ENCODE results near the gene DGCR6L. TPM values are rescaled to one million over a fixed set of nuclear protein-coding genes. Genes with fewer than 3 reads are reported as not detected.
"Not testable (repeated sequence)": the region's sequence is repeated elsewhere in the genome, so short reads cannot be mapped to it uniquely, and the experiment has no call there.

Gene DGCR6L
- total RNA-seq, 1 experiment from 2014 or later, result 37.4 TPM

GRCh38 chr22:20319041-20319744, 667 bp downstream of the DGCR6L start:
- Mint-ChIP-seq H3K4me1 (ENCODE audit: low read depth, unreplicated experiment) (no peaks in the 10 kb centered on the region), H3K27ac (ENCODE audit: unreplicated experiment) (no peak overlapping the region), H3K27me3 (ENCODE audit: insufficient read depth, unreplicated experiment) (no peaks in the 10 kb centered on the region), H3K36me3 (ENCODE audit: insufficient read depth, unreplicated experiment) (no peaks in the 10 kb centered on the region), H3K9me3 (ENCODE audit: unreplicated experiment) (no peaks in the 10 kb centered on the region), H3K4me3 (ENCODE audit: unreplicated experiment) (peak overlapping the region; percentile 89)
- intact Hi-C loops (cut with micrococcal nuclease; ENCODE audit: unreplicated experiment), result no loop called here
- ChIA-PET CTCF (interaction anchor here (0.8 to 1.5 kb wide), 5 partner anchors 20 to 683 kb away, joined by 3 to 5 read pairs (median 3); partner anchors contain the start of gene THAP7), POLR2A (interaction anchor here (1.0 kb wide), 1 partner anchor 9 kb away, joined by 4 read pairs; no protein-coding TSS in a partner anchor)
- H3K9me3 ChIP-seq, result no peaks in the 10 kb centered on the region
- TF ChIP-seq CTCF (IDR thresholded peaks at IDR 0.05; ENCODE audit: insufficient read depth in 1 of 2, low read depth in 1 of 2, low read length in 1 of 2, severe bottlenecking in 1 of 2, unreplicated experiment in 1 of 2), result no peak
- no peaks in the 10 kb centered on the region for H3K36me3 ChIP-seq (ENCODE audit: control insufficient read depth, insufficient read depth, low read length)
- H3K27me3 ChIP-seq (replicated peaks; ENCODE audit: control insufficient read depth, insufficient read depth, low read length), result no peaks in the 10 kb centered on the region
- H3K4me3 ChIP-seq (ENCODE audit: low read depth, low read length), result peak overlapping the region; percentile 87
- BruUV-seq (replicated peaks), result TSS peak; percentile 37
- H3K4me1 ChIP-seq, result no peaks in the 10 kb centered on the region
- no peak for DNase-seq

GRCh38 chr22:20318043-20318688, 1.7 kb downstream of the DGCR6L start:
- not testable (repeated sequence) for H3K27ac Mint-ChIP-seq (ENCODE audit: unreplicated experiment)

GRCh38 chr22:20317402-20318042, 2.3 kb downstream of the DGCR6L start:
- POLR2A ChIA-PET; H3K4me3 Mint-ChIP-seq (ENCODE audit: unreplicated experiment); H3K27me3 ChIP-seq (replicated peaks; ENCODE audit: control insufficient read depth, insufficient read depth, low read length); H3K9me3 ChIP-seq; H3K36me3 ChIP-seq (ENCODE audit: control insufficient read depth, insufficient read depth, low read length); CTCF ChIA-PET; intact Hi-C loops (cut with micrococcal nuclease; ENCODE audit: unreplicated experiment); H3K27me3 Mint-ChIP-seq (ENCODE audit: insufficient read depth, unreplicated experiment); H3K4me1 ChIP-seq; H3K4me1 Mint-ChIP-seq (ENCODE audit: low read depth, unreplicated experiment); DNase-seq; H3K36me3 Mint-ChIP-seq (ENCODE audit: insufficient read depth, unreplicated experiment); H3K9me3 Mint-ChIP-seq (ENCODE audit: unreplicated experiment); H3K4me3 ChIP-seq (ENCODE audit: low read depth, low read length); BruUV-seq (replicated peaks); H3K27ac Mint-ChIP-seq (ENCODE audit: unreplicated experiment): not testable (repeated sequence)
- TF ChIP-seq CTCF (IDR thresholded peaks at IDR 0.05; ENCODE audit: insufficient read depth in 1 of 2, low read depth in 1 of 2, low read length in 1 of 2, severe bottlenecking in 1 of 2, unreplicated experiment in 1 of 2), result peak; percentile 8 to 37

More at GRCh38 chr22:20318043-20318688, 1.7 kb downstream of the DGCR6L start:
- H3K36me3 ChIP-seq (ENCODE audit: control insufficient read depth, insufficient read depth, low read length); H3K9me3 ChIP-seq; DNase-seq; H3K4me3 ChIP-seq (ENCODE audit: low read depth, low read length); H3K36me3 Mint-ChIP-seq (ENCODE audit: insufficient read depth, unreplicated experiment); H3K4me1 ChIP-seq; H3K27me3 Mint-ChIP-seq (ENCODE audit: insufficient read depth, unreplicated experiment); intact Hi-C loops (cut with micrococcal nuclease; ENCODE audit: unreplicated experiment); POLR2A ChIA-PET; H3K9me3 Mint-ChIP-seq (ENCODE audit: unreplicated experiment); H3K27me3 ChIP-seq (replicated peaks; ENCODE audit: control insufficient read depth, insufficient read depth, low read length); BruUV-seq (replicated peaks); H3K4me1 Mint-ChIP-seq (ENCODE audit: low read depth, unreplicated experiment); CTCF ChIA-PET: not testable (repeated sequence)
- peak overlapping the region; percentile 89 for H3K4me3 Mint-ChIP-seq (ENCODE audit: unreplicated experiment)
